Activated CD4-positive, alpha-beta T cell treated with anti-CD3 and anti-CD28 coated beads for 1 hour (primary cell): Measurements from ENCODE around the gene TUBB4B.
"Not testable (repeated sequence)": the region's sequence is repeated elsewhere in the genome, so short reads cannot be mapped to it uniquely, and the experiment has no call there.

ENCODE experiments used
- DNase-seq: peaks from one replicate; pipeline ENCODE4 v3.0.0-alpha.2; 2020

TUBB4B gene

DNA sequence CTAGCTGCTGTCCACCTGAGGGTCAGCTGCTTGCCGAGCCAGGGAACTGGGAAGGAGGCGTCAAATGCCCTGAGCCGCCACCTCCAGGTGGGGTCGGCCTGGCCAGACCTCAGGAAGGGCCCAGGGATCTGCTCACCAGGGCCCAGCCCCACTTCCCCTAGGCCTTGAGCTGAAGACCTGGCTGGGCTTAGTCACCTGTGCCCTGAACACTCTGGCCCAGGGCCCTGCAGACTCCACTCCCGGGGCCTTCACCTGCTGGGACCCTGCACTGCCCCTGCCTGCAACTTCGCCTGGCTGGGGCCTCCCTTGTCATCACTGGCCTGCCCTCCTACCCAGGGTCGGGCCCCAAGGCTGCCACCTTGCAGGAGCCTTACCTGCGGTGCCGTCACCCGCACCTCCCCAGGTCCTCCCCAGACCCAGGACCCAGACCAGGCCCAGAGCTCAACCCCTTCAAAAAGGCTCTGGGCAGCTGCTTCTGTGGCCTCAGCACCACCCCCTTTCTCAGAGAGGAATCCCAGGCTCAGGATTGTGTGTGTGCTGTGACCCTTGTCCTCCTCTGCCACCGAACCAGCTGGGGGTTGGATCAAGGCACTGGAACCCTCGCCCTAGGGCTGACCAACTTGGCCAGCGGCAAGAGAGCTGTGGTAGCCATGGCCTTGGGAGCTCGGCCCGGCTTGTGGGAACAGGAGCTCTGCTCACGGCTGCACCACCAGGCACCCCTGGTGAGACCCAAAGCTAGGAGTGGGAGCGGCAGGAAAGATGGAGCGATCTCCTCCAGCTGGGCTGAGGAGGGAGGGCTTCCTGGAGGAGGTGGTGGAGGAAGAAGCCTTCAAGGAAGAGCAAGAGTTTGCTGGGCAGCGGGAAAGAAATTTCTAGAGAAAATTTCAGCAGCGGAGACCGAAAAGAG, 12.9 kb downstream of the TUBB4B start:
- no peak for DNase-seq

DNA sequence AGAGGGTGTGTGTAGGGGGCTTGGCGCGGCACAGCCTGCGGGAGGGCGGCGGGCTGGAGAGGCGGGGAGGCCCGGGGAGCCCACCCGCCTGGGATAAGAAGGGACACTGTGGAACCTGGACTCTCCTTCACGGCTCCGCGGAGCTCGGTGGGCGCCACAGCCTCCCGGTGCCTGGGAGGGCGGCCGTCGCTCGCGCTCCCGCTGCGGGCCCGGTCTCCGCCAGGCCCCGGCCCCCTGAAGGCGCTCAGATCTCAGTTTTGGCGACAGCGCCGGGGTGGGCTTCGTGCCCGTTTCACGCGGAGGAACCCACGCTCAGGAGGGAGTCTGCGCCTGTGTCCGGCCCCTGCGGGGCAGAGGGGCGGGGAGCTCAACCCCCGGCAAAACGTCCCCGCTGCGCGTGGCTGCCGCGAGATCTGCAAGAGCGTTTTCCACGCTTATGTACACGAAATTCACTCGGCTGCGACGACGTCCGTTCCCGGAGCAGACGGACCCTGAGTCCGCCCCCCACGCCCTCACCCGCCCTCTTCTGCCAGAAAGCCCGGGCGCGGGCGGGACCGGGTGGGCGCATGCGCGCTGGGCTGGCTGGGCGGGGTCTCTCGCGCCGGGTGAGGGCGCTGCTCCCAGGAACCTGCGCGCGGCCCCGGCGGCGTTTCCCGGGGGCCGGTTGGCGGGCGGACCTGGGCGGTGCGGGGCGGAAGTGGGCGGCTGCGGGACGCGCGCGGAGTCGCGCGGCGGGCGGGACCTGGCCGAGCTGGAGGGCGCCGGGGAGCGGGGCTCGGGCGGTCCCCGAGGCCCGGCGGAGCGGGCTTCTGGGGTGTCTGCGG, 13.7 kb downstream of the TUBB4B start, which contains the start of gene NELFB:
TSS of gene NELFB (plus strand) at position 704 of the 824 bp plus-strand sequence.
- DNase-seq, result peak; percentile 96

DNA sequence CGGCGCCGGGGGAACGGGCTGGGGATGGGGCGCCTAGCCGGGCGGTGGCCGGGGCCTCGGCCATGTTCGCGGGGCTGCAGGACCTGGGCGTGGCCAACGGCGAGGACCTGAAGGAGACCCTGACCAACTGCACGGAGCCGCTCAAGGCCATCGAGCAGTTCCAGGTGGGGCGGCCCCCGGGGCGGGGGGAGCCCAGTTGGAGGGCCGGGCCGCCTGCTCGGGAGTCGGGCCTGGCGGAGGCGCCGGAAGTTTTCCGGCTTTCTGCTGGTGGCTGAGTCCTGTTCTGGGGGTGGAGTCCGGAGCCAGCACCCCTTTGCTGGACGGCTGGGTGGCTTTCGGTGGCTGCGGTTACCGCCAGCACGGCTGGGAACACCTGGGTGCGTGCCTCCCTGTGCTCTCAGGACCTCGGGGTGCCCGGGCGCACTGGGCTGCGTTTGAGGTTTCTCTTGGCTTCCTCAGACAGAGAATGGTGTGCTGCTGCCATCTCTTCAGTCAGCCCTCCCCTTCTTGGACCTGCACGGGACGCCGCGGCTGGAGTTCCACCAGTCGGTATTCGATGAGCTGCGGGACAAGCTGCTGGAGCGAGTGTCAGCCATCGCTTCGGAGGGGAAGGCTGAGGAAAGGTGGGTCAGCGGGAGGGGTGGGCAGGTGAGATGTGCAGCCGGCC, 14.5 kb downstream of the TUBB4B start:
- no peak for DNase-seq

DNA sequence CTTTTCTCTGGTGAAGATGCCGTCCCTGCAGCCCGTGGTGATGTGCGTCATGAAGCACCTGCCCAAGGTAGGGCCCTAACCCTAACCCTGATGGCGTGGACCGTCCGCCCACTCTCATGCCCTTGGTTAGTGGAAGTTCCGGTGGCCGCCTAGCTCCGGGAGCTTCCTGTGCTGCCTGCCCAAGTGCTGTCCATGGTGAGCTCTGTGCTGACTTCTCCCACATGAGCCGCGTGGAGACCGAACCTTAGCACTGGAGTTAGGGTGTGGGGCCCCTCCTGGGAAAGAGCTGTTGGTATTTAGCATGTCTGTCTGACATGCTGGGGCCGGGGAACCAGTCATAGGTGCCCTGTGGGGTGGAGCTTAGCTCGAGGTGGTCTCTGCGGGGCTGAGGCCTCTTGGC, 15.3 kb downstream of the TUBB4B start:
- no peak for DNase-seq

DNA sequence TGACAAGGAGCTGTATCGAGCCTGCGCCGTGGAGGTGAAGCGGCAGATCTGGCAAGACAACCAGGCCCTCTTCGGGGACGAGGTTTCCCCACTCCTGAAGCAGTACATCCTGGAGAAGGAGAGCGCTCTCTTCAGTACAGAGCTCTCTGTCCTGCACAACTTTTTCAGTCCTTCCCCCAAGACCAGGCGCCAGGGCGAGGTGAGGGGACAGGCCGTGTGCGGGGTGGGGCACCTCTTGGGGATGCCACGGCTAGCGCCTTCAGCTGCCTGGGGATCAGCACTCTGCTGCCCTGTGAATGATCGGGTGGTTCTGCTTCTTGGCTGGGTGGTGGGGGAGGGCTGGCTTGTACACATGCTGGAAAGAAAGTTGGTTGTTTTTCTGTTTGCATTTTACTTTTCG, 15.8 kb downstream of the TUBB4B start:
- DNase-seq, result no peak

DNA sequence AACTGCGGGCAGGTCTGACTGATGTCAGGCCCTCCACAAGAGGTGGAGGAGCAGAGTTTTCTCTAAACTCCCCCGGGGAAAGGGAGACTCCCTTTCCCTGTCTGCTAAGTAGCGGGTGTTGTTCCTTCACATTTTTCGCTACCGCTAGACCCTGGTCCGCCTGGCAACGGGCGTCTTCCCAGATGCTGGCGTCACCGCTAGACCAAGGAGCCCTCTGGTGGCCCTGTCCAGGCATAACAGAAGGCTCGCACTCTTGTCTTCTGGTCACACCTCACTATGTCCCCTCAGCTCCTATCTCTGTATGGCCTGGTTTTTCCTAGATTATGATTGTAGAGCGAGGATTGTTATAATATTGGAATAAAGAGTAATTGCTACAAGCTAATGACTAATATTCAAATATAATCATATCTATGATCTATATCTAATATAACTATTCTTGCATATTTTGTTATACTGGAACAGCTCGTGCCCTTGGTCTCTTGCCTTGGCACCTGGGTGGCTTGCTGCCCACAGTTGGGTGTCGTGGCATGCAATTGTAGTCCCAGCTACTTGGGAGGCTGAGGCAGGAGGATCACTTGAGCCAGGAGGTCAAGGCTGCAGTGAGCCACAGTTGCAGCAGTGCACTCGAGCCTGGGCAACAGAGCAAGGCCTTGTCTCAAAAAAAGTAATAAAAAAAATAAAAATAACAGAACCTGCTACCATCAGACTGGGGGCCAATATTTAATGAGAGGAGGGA, 21.3 kb downstream of the TUBB4B start:
- not testable (repeated sequence) for DNase-seq

DNA sequence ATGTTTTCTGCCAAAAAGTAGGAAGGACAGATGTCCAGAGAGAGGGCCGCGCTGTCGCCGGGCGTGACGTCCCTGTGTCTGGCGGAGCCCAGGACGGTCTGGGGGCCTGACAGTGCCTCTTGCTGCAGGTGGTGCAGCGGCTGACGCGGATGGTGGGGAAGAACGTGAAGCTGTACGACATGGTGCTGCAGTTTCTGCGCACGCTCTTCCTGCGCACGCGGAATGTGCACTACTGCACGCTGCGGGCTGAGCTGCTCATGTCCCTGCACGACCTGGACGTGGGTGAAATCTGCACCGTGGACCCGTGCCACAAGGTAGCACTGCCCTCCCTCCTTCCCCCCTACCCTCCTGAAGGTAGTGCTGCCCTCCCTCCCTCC, 21.8 kb downstream of the TUBB4B start:
- DNase-seq, result no peak

DNA sequence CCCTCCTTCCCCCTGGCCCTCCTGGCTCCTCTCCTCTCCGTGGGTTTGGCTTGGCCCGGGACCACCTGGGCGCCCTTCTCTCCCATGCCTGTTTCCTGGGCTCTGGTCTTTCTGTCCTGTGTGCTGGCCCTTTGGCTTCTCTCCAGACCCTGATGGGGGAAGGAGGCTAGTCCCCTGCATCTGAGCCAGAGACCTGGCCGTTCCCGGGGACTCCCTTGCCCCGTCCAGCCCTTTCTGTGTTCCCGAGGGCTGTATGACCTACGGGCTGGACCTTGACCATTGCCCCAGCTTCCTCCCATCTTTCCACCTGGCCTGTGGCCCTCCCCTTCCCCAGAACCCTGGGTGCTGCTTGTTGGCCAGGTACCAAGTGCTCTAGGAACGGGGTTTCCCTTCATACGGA, 22.4 kb downstream of the TUBB4B start:
- DNase-seq, result no peak

DNA sequence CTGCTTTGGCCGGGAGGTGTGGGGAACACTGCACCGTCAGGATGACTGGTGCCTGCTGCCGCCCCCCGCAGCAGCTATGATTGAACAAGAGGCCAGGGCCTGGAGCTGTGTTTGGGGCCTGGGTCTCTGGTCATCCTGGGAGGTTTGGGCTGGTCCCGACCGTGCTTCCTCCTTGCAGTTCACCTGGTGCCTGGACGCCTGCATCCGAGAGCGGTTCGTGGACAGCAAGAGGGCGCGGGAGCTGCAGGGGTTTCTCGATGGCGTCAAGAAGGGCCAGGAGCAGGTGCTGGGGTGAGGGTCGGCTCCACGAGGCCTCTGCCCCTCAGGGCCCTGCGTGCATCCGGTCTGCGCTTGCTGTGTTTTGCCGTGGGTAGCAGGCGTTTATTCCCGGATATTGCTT, 23.0 kb downstream of the TUBB4B start:
- DNase-seq, result no peak

DNA sequence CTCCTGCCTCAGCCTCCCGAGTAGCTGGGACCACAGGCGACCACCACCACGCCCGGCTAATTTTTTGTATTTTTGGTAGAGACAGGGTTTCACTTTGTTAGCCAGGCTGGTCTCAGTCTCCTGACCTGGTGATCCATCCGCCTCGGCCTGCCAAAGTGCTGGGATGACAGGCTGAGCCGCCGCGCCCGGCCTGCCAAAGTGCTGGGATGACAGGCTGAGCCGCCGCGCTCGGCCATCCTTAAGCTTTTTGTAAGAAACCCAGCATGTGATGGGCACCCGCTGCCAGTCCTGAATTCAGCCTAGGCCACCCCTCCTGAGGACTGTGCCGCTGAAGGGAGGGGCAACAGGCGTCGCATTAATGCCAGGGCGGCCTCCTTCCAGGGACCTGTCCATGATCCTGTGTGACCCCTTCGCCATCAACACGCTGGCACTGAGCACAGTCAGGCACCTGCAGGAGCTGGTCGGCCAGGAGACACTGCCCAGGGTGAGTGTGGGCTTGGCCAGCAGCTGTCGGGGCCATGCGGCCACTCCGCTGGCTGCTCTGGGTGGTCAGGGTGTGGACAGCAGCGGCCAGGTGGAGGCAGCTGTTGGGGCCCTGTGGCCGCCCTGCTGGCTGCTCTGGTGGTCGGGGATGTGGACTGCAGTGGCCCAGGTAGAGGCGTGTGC, 24.5 kb downstream of the TUBB4B start:
- no peak for DNase-seq

DNA sequence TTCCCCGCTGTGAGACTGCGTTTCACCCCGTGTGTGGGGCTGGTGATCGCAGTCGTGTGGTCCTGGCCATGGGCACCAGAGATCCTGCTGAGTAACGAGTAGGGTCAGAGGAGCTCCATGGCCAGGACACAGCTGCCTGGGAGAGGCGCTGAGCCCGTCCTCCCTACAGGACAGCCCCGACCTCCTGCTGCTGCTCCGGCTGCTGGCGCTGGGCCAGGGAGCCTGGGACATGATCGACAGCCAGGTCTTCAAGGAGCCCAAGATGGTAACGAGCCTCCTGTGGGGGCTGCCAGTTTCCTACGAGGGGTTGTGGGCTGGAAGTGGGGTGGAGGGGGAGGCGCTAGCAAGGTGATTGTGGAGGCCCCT, 25.1 kb downstream of the TUBB4B start:
- DNase-seq, result no peak

DNA sequence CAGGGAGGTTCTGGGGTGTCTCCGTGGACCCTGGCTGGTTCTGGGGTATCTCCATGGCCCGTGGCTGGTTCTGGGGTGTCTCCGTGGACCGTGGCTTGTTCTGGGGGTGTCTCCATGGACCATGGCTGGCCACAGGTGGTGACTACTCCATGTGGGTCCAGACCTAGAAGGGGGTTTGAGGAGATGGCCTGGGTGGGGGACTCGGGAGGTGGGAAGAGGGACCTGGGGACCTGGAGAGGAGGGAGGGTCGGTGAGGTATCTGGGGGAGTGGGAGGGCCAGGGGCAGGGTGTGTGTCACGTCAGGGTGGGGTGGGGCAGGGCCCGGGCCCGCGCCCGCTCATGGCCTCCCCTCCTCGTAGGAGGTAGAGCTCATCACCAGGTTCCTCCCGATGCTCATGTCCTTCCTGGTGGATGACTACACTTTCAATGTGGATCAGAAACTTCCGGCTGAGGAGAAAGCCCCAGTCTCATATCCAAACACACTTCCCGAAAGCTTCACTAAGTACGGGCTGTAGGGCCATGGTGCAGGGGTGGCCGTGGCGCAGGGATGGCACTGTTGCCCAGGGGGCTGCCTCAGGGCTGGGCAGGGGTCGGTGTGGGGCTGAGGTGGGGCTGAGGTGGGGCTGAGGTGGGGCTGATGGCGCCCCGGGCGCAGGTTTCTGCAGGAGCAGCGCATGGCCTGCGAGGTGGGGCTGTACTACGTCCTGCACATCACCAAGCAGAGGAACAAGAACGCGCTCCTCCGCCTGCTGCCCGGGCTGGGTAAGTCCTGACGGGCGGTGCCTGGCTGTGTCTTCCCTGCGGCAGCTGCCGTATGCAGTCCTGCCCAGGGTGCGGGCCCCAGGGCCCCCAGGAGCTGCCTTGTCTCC, 25.7 kb downstream of the TUBB4B start:
- no peak for DNase-seq

DNA sequence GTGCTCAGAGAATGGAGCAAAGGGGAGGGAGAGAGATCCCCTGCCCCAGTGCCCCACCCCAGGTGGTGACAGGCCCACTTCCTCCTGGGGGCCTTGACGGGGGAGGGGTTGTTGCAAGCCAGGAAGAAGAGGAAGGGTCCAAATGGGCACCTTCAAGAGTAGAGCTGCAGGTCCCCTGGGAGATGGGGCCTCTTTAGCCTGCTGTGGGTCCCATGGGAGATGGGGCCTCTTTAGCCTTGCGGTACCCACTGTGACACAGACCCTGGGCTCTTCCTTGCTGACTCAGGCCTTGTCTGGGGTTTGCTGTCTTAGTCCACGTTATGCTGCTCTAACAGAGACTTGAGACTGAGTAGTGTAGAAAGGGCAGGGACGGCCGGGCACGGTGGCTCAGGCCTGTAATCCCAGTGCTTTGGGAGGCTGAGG, 26.9 kb downstream of the TUBB4B start:
- DNase-seq, result no peak

DNA sequence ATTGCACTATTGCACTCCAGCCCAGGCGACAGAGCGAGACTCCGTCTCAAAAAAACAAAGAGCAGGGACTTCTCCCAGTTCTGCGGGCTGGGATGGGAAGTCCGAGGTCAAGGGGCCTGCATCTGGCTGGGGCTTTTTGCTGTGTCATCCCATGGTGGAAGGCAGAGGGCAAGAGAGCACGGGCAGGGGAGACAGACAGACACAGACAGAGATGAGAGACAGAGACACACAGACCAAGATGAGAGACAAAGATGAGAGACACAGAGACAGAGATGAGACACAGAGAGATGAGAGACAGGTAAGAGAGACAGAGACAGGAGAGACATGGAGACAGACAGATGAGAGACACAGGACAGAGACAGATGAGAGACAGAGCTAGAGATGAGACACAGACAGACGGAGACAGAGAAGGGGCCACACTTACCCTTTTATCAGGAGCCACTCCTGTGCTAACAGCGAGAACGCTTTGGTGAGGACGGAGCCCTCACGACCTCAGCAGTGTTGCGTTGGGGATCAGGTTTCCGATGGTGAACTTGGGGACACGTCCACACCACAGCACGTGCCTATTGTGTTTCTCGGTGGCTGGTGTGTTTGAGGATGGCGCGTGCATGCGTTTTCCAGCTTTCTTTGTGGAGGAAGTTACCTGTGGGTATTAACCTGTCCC, 27.6 kb downstream of the TUBB4B start:
- DNase-seq, result no peak

DNA sequence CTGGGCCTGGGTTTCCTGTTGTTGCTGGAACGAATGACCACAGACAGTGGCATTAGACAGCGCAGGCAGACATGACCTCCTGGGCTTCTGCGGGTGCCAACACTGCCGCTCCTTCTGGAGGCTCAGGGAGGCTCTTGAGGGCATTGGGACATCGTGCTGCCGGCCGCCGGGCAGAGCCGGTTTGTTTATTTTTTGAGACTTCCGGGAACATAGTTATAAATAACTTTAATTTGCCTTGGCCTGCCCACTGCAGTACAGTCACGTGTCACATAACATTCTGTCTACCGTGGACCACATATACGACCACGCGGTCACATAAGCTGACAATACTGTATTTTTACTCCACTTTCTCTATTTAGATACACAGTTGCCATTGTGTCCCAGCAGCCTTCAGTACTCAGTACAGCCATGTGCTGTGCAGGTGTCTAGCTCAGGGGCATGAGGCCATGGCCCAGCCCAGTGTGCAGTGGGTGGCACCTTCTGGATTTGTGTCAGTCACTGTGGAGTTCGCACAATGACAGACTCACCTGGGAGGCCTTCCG, 28.2 kb downstream of the TUBB4B start:
- no peak for DNase-seq

DNA sequence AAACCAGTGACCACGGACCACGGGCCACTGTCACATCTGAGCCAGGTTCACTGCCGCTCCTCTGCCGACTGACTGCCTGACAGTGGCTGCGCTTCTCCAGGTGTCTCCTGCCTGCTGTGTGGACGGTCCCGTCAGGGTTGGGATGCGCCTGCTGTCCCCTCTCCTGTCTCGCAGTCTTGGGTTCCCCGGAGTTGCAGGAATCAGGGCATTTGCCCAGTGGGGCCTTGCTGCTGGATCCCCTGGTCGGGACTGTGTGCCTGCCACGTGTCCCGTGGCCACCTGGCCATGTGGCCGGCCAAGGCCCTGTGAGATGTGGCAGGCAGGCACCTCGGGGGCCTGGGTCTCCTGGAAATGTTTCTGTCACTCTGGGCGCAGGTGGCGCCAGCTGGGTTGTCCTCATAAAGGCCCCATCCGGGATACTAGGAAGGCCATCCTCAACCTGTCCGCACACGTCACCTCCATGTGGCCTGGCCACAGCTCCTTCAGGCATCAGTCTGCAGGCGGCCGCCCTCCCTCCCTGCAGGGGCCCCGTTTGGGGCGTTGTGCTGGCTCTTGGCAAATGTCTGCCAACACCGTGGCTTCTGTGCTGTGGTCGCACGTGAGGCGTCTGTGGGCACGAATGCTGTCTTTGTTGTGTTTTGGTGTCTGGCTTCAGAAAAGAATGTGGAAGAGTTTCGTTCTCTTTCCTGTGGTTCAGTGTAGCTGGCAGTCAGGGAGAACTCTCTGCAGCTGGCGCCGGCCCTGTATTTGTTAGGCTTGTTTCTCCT, 30.0 kb downstream of the TUBB4B start:
- no peak for DNase-seq

DNA sequence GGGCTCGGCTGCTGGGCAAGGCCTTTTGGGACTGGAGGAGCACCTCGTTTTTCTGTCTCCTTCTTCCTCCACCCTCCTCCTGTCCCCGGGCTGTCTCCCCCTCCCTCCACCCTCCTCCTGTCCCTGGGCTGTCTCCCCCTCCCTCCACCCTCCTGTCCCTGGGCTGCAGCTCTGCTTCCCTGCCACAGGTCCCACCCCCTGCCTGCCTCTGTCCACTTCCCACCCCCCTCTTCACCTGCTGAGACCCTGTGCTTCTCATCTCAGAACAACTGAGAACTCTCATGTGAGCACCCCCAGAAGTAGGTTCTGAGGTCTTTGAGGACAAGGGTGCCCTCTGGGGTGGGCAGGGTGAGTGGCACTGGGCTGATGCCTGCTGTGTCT, 30.6 kb downstream of the TUBB4B start:
- no peak for DNase-seq

DNA sequence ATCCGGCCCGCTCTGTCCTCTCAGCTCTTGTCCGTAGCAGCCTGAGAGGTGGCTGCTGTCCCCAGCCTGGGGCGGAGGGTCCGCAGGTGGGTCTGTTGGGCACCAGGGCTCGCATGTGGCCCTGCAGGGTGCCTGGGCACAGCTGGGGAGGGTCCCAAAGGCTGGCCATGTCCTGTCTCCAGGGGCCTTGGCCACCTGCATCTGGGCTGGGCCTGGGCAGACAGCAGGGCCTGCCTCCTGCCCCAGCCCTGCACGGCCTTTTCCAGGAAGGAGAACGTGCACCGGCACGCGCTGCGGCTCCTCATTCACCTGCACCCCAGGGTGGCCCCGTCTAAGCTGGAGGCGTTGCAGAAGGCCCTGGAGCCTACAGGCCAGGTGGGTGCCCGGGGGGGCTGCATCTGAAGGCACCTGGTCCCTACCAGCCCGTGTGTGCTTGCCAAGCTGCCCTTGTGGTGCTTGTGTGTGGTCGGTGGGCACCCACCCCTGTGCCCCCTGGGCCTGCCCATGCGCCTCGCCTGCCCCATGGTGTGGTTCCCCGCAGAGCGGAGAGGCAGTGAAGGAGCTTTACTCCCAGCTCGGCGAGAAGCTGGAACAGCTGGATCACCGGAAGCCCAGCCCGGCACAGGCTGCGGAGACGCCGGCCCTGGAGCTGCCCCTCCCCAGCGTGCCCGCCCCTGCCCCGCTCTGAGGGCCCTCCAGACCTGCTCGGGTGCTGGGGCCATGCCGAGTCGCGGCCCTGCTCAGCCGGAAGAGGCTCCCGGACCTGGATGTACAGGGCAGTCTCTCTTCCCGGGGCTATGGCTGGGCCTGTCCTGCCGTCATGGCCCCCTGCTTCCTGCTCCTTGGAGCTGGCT, 31.4 kb downstream of the TUBB4B start:
- DNase-seq, result no peak

DNA sequence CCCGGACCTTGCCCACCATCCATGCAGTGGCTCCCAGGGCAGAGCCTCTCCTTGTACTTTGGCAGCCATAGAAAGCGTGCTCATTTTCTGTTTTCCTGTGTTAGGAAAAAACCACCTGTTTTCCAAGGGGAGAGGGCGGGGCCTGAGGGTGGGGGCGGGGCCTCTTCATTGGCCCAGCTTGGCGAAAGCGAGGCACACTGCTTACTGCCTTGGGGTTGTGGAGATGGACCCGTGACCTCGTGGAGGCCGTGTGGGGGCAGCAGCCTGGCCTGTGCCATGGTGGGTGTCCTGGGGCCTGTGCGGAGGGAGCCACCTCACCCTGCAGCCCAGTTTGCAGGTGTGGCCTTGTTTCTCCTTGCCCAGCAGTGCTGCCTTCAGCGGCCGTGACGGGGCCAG, 32.0 kb downstream of the TUBB4B start:
- DNase-seq, result no peak
